GM23338 (cell line): Measurements from ENCODE around the gene GART. TPM values are rescaled to one million over a fixed set of nuclear protein-coding genes. Genes with fewer than 3 reads are reported as not detected.

ENCODE experiments used
- ATAC-seq: fragments of 200-7000 bp; cut with Tn5 transposase; 3 replicates; pipeline ENCODE4 v1.9.1; 2020
- DNase-seq: peaks from one replicate; pipeline ENCODE4 v3.0.0-alpha.2; 2015; ENCODE audit warnings: low spot score
- H2AFZ ChIP-seq: fragments of 200-600 bp; sonication (generic); 2 replicates; pipeline ENCODE4 v1.8.0; 2016; ENCODE audit warnings: antibody characterized with exemption, mild to moderate bottlenecking, moderate library complexity
- H3F3A ChIP-seq: fragments of 200-600 bp; sonication (generic); replicated peaks from 2 replicates; pipeline ENCODE4 v1.8.0; 2017; ENCODE audit warnings: antibody characterized with exemption, mixed run types, low read depth
- H3K27ac ChIP-seq: fragments of 200-600 bp; sonication (generic); 2 replicates; pipeline ENCODE4 v1.6.1; 2016; ENCODE audit warnings: low read depth
- H3K27me3 ChIP-seq: fragments of 200-600 bp; sonication (generic); 2 replicates; pipeline ENCODE4 v1.8.0; 2016; ENCODE audit warnings: mild to moderate bottlenecking, mixed run types, moderate library complexity; ENCODE audit not compliant: insufficient read depth
- H3K36me3 ChIP-seq: fragments of 200-600 bp; sonication (generic); 2 replicates; pipeline ENCODE4 v1.8.0; 2016; ENCODE audit warnings: mild to moderate bottlenecking; ENCODE audit not compliant: insufficient read depth
- H3K4me1 ChIP-seq: fragments of 200-600 bp; sonication (generic); 2 replicates; pipeline ENCODE4 v1.8.0; 2016; ENCODE audit warnings: mild to moderate bottlenecking, moderate library complexity; ENCODE audit not compliant: insufficient read depth
- H3K4me2 ChIP-seq: fragments of 200-600 bp; sonication (generic); 2 replicates; pipeline ENCODE4 v1.7.1; 2017; ENCODE audit warnings: mixed run types
- H3K4me3 ChIP-seq: fragments of 200-600 bp; sonication (generic); 2 replicates; pipeline ENCODE4 v1.6.1; 2016; ENCODE audit warnings: mixed run types
- H3K79me2 ChIP-seq: fragments of 200-600 bp; sonication (generic); replicated peaks from 2 replicates; pipeline ENCODE4 v1.8.0; 2017; ENCODE audit warnings: mild to moderate bottlenecking; ENCODE audit not compliant: insufficient read depth
- H3K9me2 ChIP-seq: fragments of 200-600 bp; sonication (generic); 2 replicates; pipeline ENCODE4 v1.8.0; 2017; ENCODE audit not compliant: insufficient read depth
- H4K20me1 ChIP-seq: fragments of 200-600 bp; sonication (generic); replicated peaks from 2 replicates; pipeline ENCODE4 v1.8.0; 2017; ENCODE audit warnings: mild to moderate bottlenecking; ENCODE audit not compliant: insufficient read depth
- H3K27ac Mint-ChIP-seq: 2 replicates; pipeline ENCODE4 v1.8.0; 2020; ENCODE audit warnings: inconsistent platforms, mild to moderate bottlenecking, moderate library complexity, mixed read lengths
- H3K27me3 Mint-ChIP-seq: 3 replicates; pipeline ENCODE4 v1.8.0; 2022; ENCODE audit warnings: low read depth, mild to moderate bottlenecking, moderate library complexity, mixed read lengths, inconsistent platforms; ENCODE audit not compliant: insufficient read depth, poor library complexity
- H3K36me3 Mint-ChIP-seq: 3 replicates; pipeline ENCODE4 v1.8.0; 2021; ENCODE audit warnings: low read depth, mild to moderate bottlenecking, inconsistent platforms, moderate library complexity, mixed read lengths
- H3K4me1 Mint-ChIP-seq: 3 replicates; pipeline ENCODE4 v1.8.0; 2020; ENCODE audit warnings: mild to moderate bottlenecking, inconsistent platforms, mixed read lengths
- H3K4me3 Mint-ChIP-seq: 3 replicates; pipeline ENCODE4 v1.8.0; 2021; ENCODE audit warnings: moderate library complexity, mild to moderate bottlenecking, inconsistent platforms, mixed read lengths
- H3K9me3 Mint-ChIP-seq: 3 replicates; pipeline ENCODE4 v1.8.0; 2020; ENCODE audit warnings: moderate library complexity, mild to moderate bottlenecking, inconsistent platforms, mixed read lengths
- EZH2phosphoT487 ChIP-seq: fragments of 200-600 bp; sonication (generic); IDR thresholded peaks from one replicate; pipeline ENCODE4 v1.8.1; 2018; ENCODE audit warnings: antibody characterized with exemption; ENCODE audit not compliant: unreplicated experiment
- JUNB ChIP-seq: IDR thresholded peaks from one replicate; pipeline ENCODE4 v1.6.1; 2016; ENCODE audit warnings: antibody characterized with exemption; ENCODE audit not compliant: unreplicated experiment
- NANOG ChIP-seq: IDR thresholded peaks from 2 replicates; pipeline ENCODE4 v1.6.1; 2016; ENCODE audit warnings: antibody characterized with exemption, borderline replicate concordance
- STAT1 ChIP-seq: IDR thresholded peaks from one replicate; pipeline ENCODE4 v1.6.1; 2016; ENCODE audit warnings: antibody characterized with exemption; ENCODE audit not compliant: unreplicated experiment
- ZNF114 ChIP-seq: fragments of 250-450 bp; sonication (Bioruptor Pico); IDR thresholded peaks from 2 replicates; pipeline ENCODE4 v1.5.0; 2020; ENCODE audit warnings: mild to moderate bottlenecking, moderate library complexity
- ZNF462 ChIP-seq: fragments of 250-450 bp; sonication (Bioruptor Pico); IDR thresholded peaks from 2 replicates; pipeline ENCODE4 v1.5.0; 2020; ENCODE audit warnings: mild to moderate bottlenecking, moderate library complexity
- polyA plus RNA-seq: library from polyadenylated mRNA; unstranded; fragments of >200 nt; fragmentation: Nextera tagmentation; extraction: Ambion mirVana; gene quantifications from 2 replicates; pipeline ENCODE4 v1.2.1, GENCODE V29; 2016
- total RNA-seq: library from RNA; depleted of rRNA; stranded (reverse); fragments of >200 nt; shearing (Covaris generic); gene quantifications from 2 replicates; pipeline ENCODE4 v1.2.3, GENCODE V29; 2014
- TF ChIP-seq, protein P1 (sequence below), 2 experiments: fragments of 200-600 bp in 1 of 2; sonication (generic) in 1 of 2; conservative IDR thresholded peaks; 2 replicates each; pipeline versions ENCODE4 v1.5.1 to v1.6.1; 2016 to 2017; ENCODE audit warnings: antibody characterized with exemption in 2 of 2, low read depth in 2 of 2, mild to moderate bottlenecking in 2 of 2, moderate library complexity in 1 of 2

GART gene
- total and polyA plus RNA-seq, 2 experiments from 2014 or later, result 87.6 to 224 TPM

DNA sequence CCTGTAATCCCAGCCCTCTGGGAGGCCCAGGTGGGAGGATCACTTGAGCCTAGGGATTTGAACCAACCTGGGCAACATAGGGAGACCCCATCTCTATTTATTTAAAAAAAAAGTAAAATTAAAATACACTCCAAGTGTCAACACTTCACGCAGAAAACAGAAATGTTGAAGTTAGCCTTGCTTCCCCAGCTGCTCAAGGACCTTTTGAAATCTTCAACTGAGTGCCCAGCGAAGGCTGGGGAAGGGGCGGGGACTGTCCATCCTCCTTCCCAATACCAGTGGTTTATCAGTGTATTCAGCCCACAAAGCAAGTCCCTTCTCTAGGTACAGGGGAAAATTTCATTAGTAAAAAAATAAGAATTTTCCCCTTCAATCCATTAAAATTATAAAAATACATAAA lies 48.2 kb downstream of the GART start:
- Histone ChIP-seq H3K4me3 (no peak overlapping the region), H3K4me1 (peaks cover 5% of the 10 kb centered on the region), H2AFZ (no peak overlapping the region), H4K20me1 (no peaks in the 10 kb centered on the region), H3F3A (peaks cover 8% of the 10 kb centered on the region; the same call in 1 of the 2 replicates), H3K27me3 (no peaks in the 10 kb centered on the region), H3K9me2 (no peaks in the 10 kb centered on the region), H3K36me3 (no peaks in the 10 kb centered on the region), H3K27ac (no peak overlapping the region), H3K79me2 (peaks cover 5% of the 10 kb centered on the region; the same call in 1 of the 2 replicates), H3K4me2 (no peak overlapping the region)
- DNase-seq (no peak), ATAC-seq (no peak)
- Mint-ChIP-seq H3K4me3 (no peak overlapping the region), H3K36me3 (0 out of 3 replicates have a peak, but pooled peaks cover 4% of the 10 kb centered on the region), H3K9me3 (no peaks in the 10 kb centered on the region), H3K27ac (no peak overlapping the region), H3K27me3 (peaks cover 11% of the 10 kb centered on the region), H3K4me1 (peaks cover 17% of the 10 kb centered on the region)
- TF ChIP-seq NANOG (no peak), JUNB (no peak), ZNF462 (CRISPR knock-in tag) (no peak), STAT1 (no peak), EZH2phosphoT487 (no peak), ZNF114 (CRISPR knock-in tag) (no peak)
- TF ChIP-seq, protein P1, sequence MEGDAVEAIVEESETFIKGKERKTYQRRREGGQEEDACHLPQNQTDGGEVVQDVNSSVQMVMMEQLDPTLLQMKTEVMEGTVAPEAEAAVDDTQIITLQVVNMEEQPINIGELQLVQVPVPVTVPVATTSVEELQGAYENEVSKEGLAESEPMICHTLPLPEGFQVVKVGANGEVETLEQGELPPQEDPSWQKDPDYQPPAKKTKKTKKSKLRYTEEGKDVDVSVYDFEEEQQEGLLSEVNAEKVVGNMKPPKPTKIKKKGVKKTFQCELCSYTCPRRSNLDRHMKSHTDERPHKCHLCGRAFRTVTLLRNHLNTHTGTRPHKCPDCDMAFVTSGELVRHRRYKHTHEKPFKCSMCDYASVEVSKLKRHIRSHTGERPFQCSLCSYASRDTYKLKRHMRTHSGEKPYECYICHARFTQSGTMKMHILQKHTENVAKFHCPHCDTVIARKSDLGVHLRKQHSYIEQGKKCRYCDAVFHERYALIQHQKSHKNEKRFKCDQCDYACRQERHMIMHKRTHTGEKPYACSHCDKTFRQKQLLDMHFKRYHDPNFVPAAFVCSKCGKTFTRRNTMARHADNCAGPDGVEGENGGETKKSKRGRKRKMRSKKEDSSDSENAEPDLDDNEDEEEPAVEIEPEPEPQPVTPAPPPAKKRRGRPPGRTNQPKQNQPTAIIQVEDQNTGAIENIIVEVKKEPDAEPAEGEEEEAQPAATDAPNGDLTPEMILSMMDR (conservative IDR thresholded peaks at IDR 0.05; ENCODE audit: low read depth in 2 of 2), result no peak
